ENCODE results near the gene ADAP2.
"Not testable (repeated sequence)": the region's sequence is repeated elsewhere in the genome, so short reads cannot be mapped to it uniquely, and the experiment has no call there.

Gene ADAP2

GRCh38 chr17:30905742-30906100, 16.0 kb upstream of the ADAP2 start:
- Histone ChIP-seq H3K4ac (ENCODE audit: low read depth, low read length) (peak overlapping the region; percentile 42), H2BK120ac (ENCODE audit: insufficient read depth, low read length, poor library complexity) (peak overlapping the region; percentile 59), H4K12ac (ENCODE audit: low read depth, low read length) (peak overlapping the region; percentile 95), H3K27me3 (ENCODE audit: insufficient read depth, low read length) (no peaks in the 10 kb centered on the region), H3K18ac (ENCODE audit: low read length) (peak overlapping the region; percentile 82), H4K91ac (ENCODE audit: low read depth, low read length) (peak overlapping the region; percentile 52), H2BK5ac (ENCODE audit: low read depth, low read length, poor library complexity) (peak overlapping the region; percentile 60), H3K23ac (ENCODE audit: low read length) (no peak overlapping the region), H3K4me2 (ENCODE audit: low read length) (peak overlapping the region; percentile 95), H3K36me3 (ENCODE audit: control insufficient read depth in 1 of 2, insufficient read depth in 2 of 2, low read length in 2 of 2) (peaks cover 0 to 4% of the 10 kb centered on the region in 2 experiments), H3K79me2 (ENCODE audit: control insufficient read depth, insufficient read depth, low read length, poor library complexity) (peaks cover 3% of the 10 kb centered on the region), H3K79me1 (ENCODE audit: low read length) (peaks cover 4% of the 10 kb centered on the region), H2AK5ac (ENCODE audit: low read length) (no peak overlapping the region), H3K9ac (ENCODE audit: low read length) (peak overlapping the region; percentile 96), H3K27ac (ENCODE audit: low read depth, low read length) (peak overlapping the region; percentile 22), H3K14ac (ENCODE audit: low read length) (peak overlapping the region; percentile 86), H3K4me3 (ENCODE audit: low read depth, low read length) (peak overlapping the region; percentile 87), H4K8ac (ENCODE audit: low read depth, low read length) (peak overlapping the region; percentile 97), H3K4me1 (ENCODE audit: control insufficient read depth in 1 of 2, insufficient read depth in 2 of 2, low read length in 2 of 2) (peaks cover 3 to 4% of the 10 kb centered on the region in 2 experiments), H2BK12ac (ENCODE audit: low read length) (no peak overlapping the region), H3K9me3 (ENCODE audit: insufficient read depth, low read depth, low read length) (no peaks in the 10 kb centered on the region), H2AFZ (ENCODE audit: insufficient read depth, low read length, poor library complexity) (peak overlapping the region; percentile 97)
- no CpG with 5 or more reads among the region's 11 CpGs for WGBS (ENCODE audit: extremely low coverage, insufficient coverage, insufficient read length)
- DNase-seq, result peak; percentile 4 to 49

- DNase-seq, result peak; percentile 94 to 97
- Histone ChIP-seq H3K36me3 (ENCODE audit: control insufficient read depth in 1 of 2, insufficient read depth in 2 of 2, low read length in 2 of 2) (peaks cover 0 to 4% of the 10 kb centered on the region in 2 experiments), H2BK12ac (ENCODE audit: low read length) (no peak within 1 kb of the TSS), H2AFZ (ENCODE audit: insufficient read depth, low read length, poor library complexity) (peak within 1 kb of the TSS; percentile 97), H3K9me3 (ENCODE audit: insufficient read depth, low read depth, low read length) (no peaks in the 10 kb centered on the region), H4K12ac (ENCODE audit: low read depth, low read length) (peak within 1 kb of the TSS; percentile 95), H2BK5ac (ENCODE audit: low read depth, low read length, poor library complexity) (peak within 1 kb of the TSS; percentile 74), H3K23ac (ENCODE audit: low read length) (no peak within 1 kb of the TSS), H4K91ac (ENCODE audit: low read depth, low read length) (peak within 1 kb of the TSS; percentile 74), H3K79me1 (ENCODE audit: low read length) (peaks cover 4% of the 10 kb centered on the region), H3K14ac (ENCODE audit: low read length) (peak within 1 kb of the TSS; percentile 91), H3K4me2 (ENCODE audit: low read length) (peak within 1 kb of the TSS; percentile 95), H4K8ac (ENCODE audit: low read depth, low read length) (peak within 1 kb of the TSS; percentile 98), H3K9ac (ENCODE audit: low read length) (peak within 1 kb of the TSS; percentile 96), H3K27me3 (ENCODE audit: insufficient read depth, low read length) (no peaks in the 10 kb centered on the region), H2BK120ac (ENCODE audit: insufficient read depth, low read length, poor library complexity) (peak within 1 kb of the TSS; percentile 61), H3K27ac (ENCODE audit: low read depth, low read length) (peak within 1 kb of the TSS; percentile 60), H3K4me1 (ENCODE audit: control insufficient read depth in 1 of 2, insufficient read depth in 2 of 2, low read length in 2 of 2) (peaks cover 3 to 4% of the 10 kb centered on the region in 2 experiments), H3K4ac (ENCODE audit: low read depth, low read length) (peak within 1 kb of the TSS; percentile 42), H2AK5ac (ENCODE audit: low read length) (no peak within 1 kb of the TSS), H3K4me3 (ENCODE audit: low read depth, low read length) (peak within 1 kb of the TSS; percentile 87), H3K18ac (ENCODE audit: low read length) (peak within 1 kb of the TSS; percentile 82), H3K79me2 (ENCODE audit: control insufficient read depth, insufficient read depth, low read length, poor library complexity) (peaks cover 3% of the 10 kb centered on the region)
- no CpG with 5 or more reads among the region's 47 CpGs for WGBS (ENCODE audit: extremely low coverage, insufficient coverage, insufficient read length)
Observed at GRCh38 chr17:30906101-30906911, 15.4 kb upstream of the ADAP2 start, which contains the start of gene TEFM. TEFM (minus strand) TSS chr17:30906238; CDS start chr17:30906198, 40 bp downstream.

GRCh38 chr17:30908717-30909420, 12.9 kb upstream of the ADAP2 start:
- Histone ChIP-seq H3K9ac (ENCODE audit: low read length) (no peak overlapping the region), H3K27me3 (ENCODE audit: insufficient read depth, low read length) (no peaks in the 10 kb centered on the region), H3K79me2 (ENCODE audit: control insufficient read depth, insufficient read depth, low read length, poor library complexity) (peaks cover 3% of the 10 kb centered on the region), H2AFZ (ENCODE audit: insufficient read depth, low read length, poor library complexity) (no peak overlapping the region), H4K8ac (ENCODE audit: low read depth, low read length) (no peak overlapping the region), H3K27ac (ENCODE audit: low read depth, low read length) (no peak overlapping the region), H3K23ac (ENCODE audit: low read length) (no peak overlapping the region), H3K4me3 (ENCODE audit: low read depth, low read length) (no peak overlapping the region), H4K91ac (ENCODE audit: low read depth, low read length) (no peak overlapping the region), H3K4me2 (ENCODE audit: low read length) (no peak overlapping the region), H2AK5ac (ENCODE audit: low read length) (no peak overlapping the region), H4K12ac (ENCODE audit: low read depth, low read length) (no peak overlapping the region), H3K14ac (ENCODE audit: low read length) (no peak overlapping the region), H2BK12ac (ENCODE audit: low read length) (no peak overlapping the region), H2BK120ac (ENCODE audit: insufficient read depth, low read length, poor library complexity) (no peak overlapping the region), H2BK5ac (ENCODE audit: low read depth, low read length, poor library complexity) (no peak overlapping the region), H3K4ac (ENCODE audit: low read depth, low read length) (no peak overlapping the region), H3K4me1 (ENCODE audit: control insufficient read depth in 1 of 2, insufficient read depth in 2 of 2, low read length in 2 of 2) (peaks cover 3 to 4% of the 10 kb centered on the region in 2 experiments), H3K79me1 (ENCODE audit: low read length) (peaks cover 4% of the 10 kb centered on the region), H3K36me3 (ENCODE audit: control insufficient read depth in 1 of 2, insufficient read depth in 2 of 2, low read length in 2 of 2) (no peaks in the 10 kb centered on the region), H3K9me3 (ENCODE audit: insufficient read depth, low read depth, low read length) (no peaks in the 10 kb centered on the region), H3K18ac (ENCODE audit: low read length) (no peak overlapping the region)
- no peak for DNase-seq
- no CpG with 5 or more reads among the region's 3 CpGs for WGBS (ENCODE audit: extremely low coverage, insufficient coverage, insufficient read length)

GRCh38 chr17:30910151-30910550, 11.6 kb upstream of the ADAP2 start:
- WGBS (ENCODE audit: extremely low coverage, insufficient coverage, insufficient read length), result no CpG with 5 or more reads among the region's 7 CpGs
- not testable (repeated sequence) for H4K8ac ChIP-seq (ENCODE audit: low read depth, low read length); H3K79me2 ChIP-seq (ENCODE audit: control insufficient read depth, insufficient read depth, low read length, poor library complexity); H2BK5ac ChIP-seq (ENCODE audit: low read depth, low read length, poor library complexity); H2AFZ ChIP-seq (ENCODE audit: insufficient read depth, low read length, poor library complexity); H2AK5ac ChIP-seq (ENCODE audit: low read length); H3K4me2 ChIP-seq (ENCODE audit: low read length); H3K4me3 ChIP-seq (ENCODE audit: low read depth, low read length); H3K18ac ChIP-seq (ENCODE audit: low read length); H3K4me1 ChIP-seq (ENCODE audit: control insufficient read depth in 1 of 2, insufficient read depth in 2 of 2, low read length in 2 of 2); H3K36me3 ChIP-seq (ENCODE audit: control insufficient read depth in 1 of 2, insufficient read depth in 2 of 2, low read length in 2 of 2); H3K9ac ChIP-seq (ENCODE audit: low read length); H3K27ac ChIP-seq (ENCODE audit: low read depth, low read length); H3K9me3 ChIP-seq (ENCODE audit: insufficient read depth, low read depth, low read length); H4K12ac ChIP-seq (ENCODE audit: low read depth, low read length); H3K27me3 ChIP-seq (ENCODE audit: insufficient read depth, low read length); H2BK120ac ChIP-seq (ENCODE audit: insufficient read depth, low read length, poor library complexity); H2BK12ac ChIP-seq (ENCODE audit: low read length); H4K91ac ChIP-seq (ENCODE audit: low read depth, low read length); H3K4ac ChIP-seq (ENCODE audit: low read depth, low read length); H3K23ac ChIP-seq (ENCODE audit: low read length); H3K14ac ChIP-seq (ENCODE audit: low read length); H3K79me1 ChIP-seq (ENCODE audit: low read length)
- DNase-seq, result peak; percentile 74 to 87
